Endothelial cell of umbilical vein (primary cell): ENCODE data around the gene OR4D2. TPM values are rescaled to one million over a fixed set of nuclear protein-coding genes. Genes with fewer than 3 reads are reported as not detected.

Source experiments
- BruUV-seq: library from RNA; stranded (reverse); fragments of 400-500 nt; replicated peaks from 2 replicates; lab custom pipeline; 2021; lab: Mats Ljungman, UMichigan
- CTCF ChIA-PET: fragments of 300-600, 350-600 bp; sonication (Branson Sonifier 250); formaldehyde crosslinking; loops from one replicate; lab custom pipeline; 2021; ENCODE audit warnings: antibody characterized with exemption, inconsistent platforms; lab: Charles Lee
- POLR2A ChIA-PET: fragments of 300-600, 350-600 bp; sonication (Branson Sonifier 250); formaldehyde crosslinking; loops from one replicate; lab custom pipeline; 2021; ENCODE audit warnings: antibody characterized with exemption, inconsistent platforms; lab: Charles Lee
- DNase-seq: peaks from one replicate; pipeline ENCODE4 v3.0.0-alpha.2; 2011; ENCODE audit warnings: low read depth, low spot score
- FAIRE-seq: peaks from 2 replicates; lab custom pipeline; 2011; peaks lifted over from hg19 to GRCh38; lab: Jason Lieb, UNC
- H2AFZ ChIP-seq: 2 replicates; pipeline ENCODE4 v1.6.0; 2012; ENCODE audit warnings: low read depth, low read length, control low read depth, inconsistent platforms
- H3K27ac ChIP-seq: 2 replicates; pipeline ENCODE4 v1.5.1; 2011; ENCODE audit warnings: low read depth, mild to moderate bottlenecking, control low read depth, low read length, moderate library complexity; ENCODE audit not compliant: insufficient read depth
- H3K27me3 ChIP-seq, 2 experiments: 2 replicates each; pipeline versions ENCODE4 v1.6.0 to v1.6.1; 2011; ENCODE audit warnings: low read length in 2 of 2, mixed read lengths in 1 of 2; ENCODE audit not compliant: control insufficient read depth in 2 of 2, insufficient read depth in 2 of 2
- H3K36me3 ChIP-seq, 2 experiments: 2 replicates in 1 of 2; 3 replicates in 1 of 2; pipeline ENCODE4 v1.5.1; 2011; ENCODE audit warnings: low read length in 2 of 2, mild to moderate bottlenecking in 1 of 2, moderate library complexity in 1 of 2; ENCODE audit not compliant: control insufficient read depth in 2 of 2, insufficient read depth in 2 of 2; ENCODE audit errors: extremely low read depth in 1 of 2
- H3K4me1 ChIP-seq: 3 replicates; pipeline ENCODE4 v1.5.1; 2011; ENCODE audit warnings: mild to moderate bottlenecking, low read length; ENCODE audit not compliant: control insufficient read depth, insufficient read depth; ENCODE audit errors: extremely low read depth
- H3K4me2 ChIP-seq: 2 replicates; pipeline ENCODE4 v1.6.1; 2011; ENCODE audit warnings: low read length, control low read depth, mixed read lengths; ENCODE audit not compliant: insufficient read depth
- H3K4me3 ChIP-seq, 3 experiments: fragments of 200-600 bp in 1 of 3; sonication (generic), shearing (Covaris generic) in 1 of 3; replicated peaks in 1 of 3; 2 replicates each; pipeline ENCODE4 v1.5.1; 2011 to 2016; ENCODE audit warnings: control low read depth in 3 of 3, low read length in 3 of 3, mild to moderate bottlenecking in 2 of 3, inconsistent platforms in 1 of 3, low read depth in 1 of 3, moderate library complexity in 1 of 3; ENCODE audit not compliant: insufficient read depth in 1 of 3
- H3K79me2 ChIP-seq: 2 replicates; pipeline ENCODE4 v1.6.0; 2012; ENCODE audit warnings: low read length, inconsistent platforms; ENCODE audit not compliant: control insufficient read depth, insufficient read depth
- H3K9ac ChIP-seq: replicated peaks from 2 replicates; pipeline ENCODE3; 2011; ENCODE audit warnings: low read length, control low read depth; ENCODE audit not compliant: insufficient read depth; ENCODE audit errors: extremely low read depth
- H3K9me1 ChIP-seq: replicated peaks from 3 replicates; pipeline ENCODE4 v1.6.0; 2011; ENCODE audit warnings: mild to moderate bottlenecking, low read length; ENCODE audit not compliant: control insufficient read depth, insufficient read depth; ENCODE audit errors: extremely low read depth
- H3K9me3 ChIP-seq: replicated peaks from 2 replicates; pipeline ENCODE4 v1.5.1; 2012; ENCODE audit warnings: low read length, inconsistent platforms; ENCODE audit not compliant: control insufficient read depth, insufficient read depth
- H4K20me1 ChIP-seq: replicated peaks from 2 replicates; pipeline ENCODE3; 2011; ENCODE audit warnings: mild to moderate bottlenecking, low read length; ENCODE audit not compliant: control insufficient read depth, insufficient read depth; ENCODE audit errors: extremely low read depth
- CTCF ChIP-seq, 2 donors: IDR thresholded peaks; 1 replicate in 1 of 2; 2 replicates in 1 of 2; pipeline ENCODE4 v1.5.1; 2011; ENCODE audit warnings: low read length in 2 of 2, mild to moderate bottlenecking in 2 of 2, moderate library complexity in 2 of 2, control low read depth in 1 of 2, inconsistent platforms in 1 of 2, low read depth in 1 of 2; ENCODE audit not compliant: insufficient read depth in 1 of 2; ENCODE audit errors: extremely low read depth in 1 of 2
- EZH2 ChIP-seq: IDR thresholded peaks from 2 replicates; pipeline ENCODE4 v1.6.1; 2012; ENCODE audit warnings: borderline replicate concordance, low read depth, mild to moderate bottlenecking, moderate library complexity, low read length, inconsistent platforms; ENCODE audit not compliant: severe bottlenecking
- FOS ChIP-seq: IDR thresholded peaks from 2 replicates; pipeline ENCODE4 v1.6.1; 2011; ENCODE audit warnings: mild to moderate bottlenecking, low read length, moderate library complexity, borderline replicate concordance; ENCODE audit not compliant: insufficient read depth
- GATA2 ChIP-seq: IDR thresholded peaks from 2 replicates; pipeline ENCODE4 v1.7.0; 2011; ENCODE audit warnings: low read depth, mild to moderate bottlenecking, moderate library complexity, mixed read lengths, low read length; ENCODE audit not compliant: insufficient read length, insufficient read depth
- JUN ChIP-seq: IDR thresholded peaks from 2 replicates; pipeline ENCODE4 v1.6.1; 2011; ENCODE audit warnings: borderline replicate concordance, low read depth; ENCODE audit not compliant: insufficient read length, insufficient read depth
- MYC ChIP-seq: IDR thresholded peaks from one replicate; pipeline ENCODE4 v1.6.1; 2011; ENCODE audit warnings: mild to moderate bottlenecking, low read depth, low read length
- POLR2A ChIP-seq: IDR thresholded peaks from 2 replicates; pipeline ENCODE4 v1.6.1; 2012; ENCODE audit warnings: low read depth, mild to moderate bottlenecking, control low read depth, low read length
- POLR2AphosphoS5 ChIP-seq: IDR thresholded peaks from 2 replicates; pipeline ENCODE4 v1.6.1; 2012; ENCODE audit warnings: low read depth, mild to moderate bottlenecking, control low read depth, low read length, moderate library complexity; ENCODE audit not compliant: insufficient read depth
- dilution Hi-C: fragments of 300-500 bp; cut with MboI; formaldehyde crosslinking; loops from one replicate; pipeline ENCODE4 v1.15.0; 2019; ENCODE audit warnings: low sequenced_read_pairs; ENCODE audit not compliant: extremely low pct_ligation_motif_present
- intact Hi-C: fragments of 100-400 bp; cut with micrococcal nuclease; formaldehyde crosslinking; loops from one replicate; pipeline ENCODE4 v1.10.0; 2022
- polyA plus RNA-seq, 4 experiments: library from polyadenylated mRNA; depleted of rRNA in 3 of 4; stranded (reverse) in 3 of 4; unstranded in 1 of 4; fragments of >200 nt; gene quantifications; 2 replicates each; pipeline versions ENCODE4 v1.2.1 to v1.2.3, GENCODE V29; 2011 to 2012; ENCODE audit warnings: missing spikeins in 1 of 4
- total RNA-seq: library from RNA; stranded (reverse); gene quantifications from 2 replicates; pipeline ENCODE4 v1.2.3, GENCODE V29; 2021
- TF ChIP-seq, protein P1 (sequence below): IDR thresholded peaks from 2 replicates; pipeline ENCODE4 v1.6.1; 2011; ENCODE audit not compliant: insufficient read depth, insufficient read length

Gene OR4D2
- total and polyA plus RNA-seq, 2 donors (not counting 3 experiments of a cell fraction or from before 2014, with no cell fraction given) = not detected

DNA sequence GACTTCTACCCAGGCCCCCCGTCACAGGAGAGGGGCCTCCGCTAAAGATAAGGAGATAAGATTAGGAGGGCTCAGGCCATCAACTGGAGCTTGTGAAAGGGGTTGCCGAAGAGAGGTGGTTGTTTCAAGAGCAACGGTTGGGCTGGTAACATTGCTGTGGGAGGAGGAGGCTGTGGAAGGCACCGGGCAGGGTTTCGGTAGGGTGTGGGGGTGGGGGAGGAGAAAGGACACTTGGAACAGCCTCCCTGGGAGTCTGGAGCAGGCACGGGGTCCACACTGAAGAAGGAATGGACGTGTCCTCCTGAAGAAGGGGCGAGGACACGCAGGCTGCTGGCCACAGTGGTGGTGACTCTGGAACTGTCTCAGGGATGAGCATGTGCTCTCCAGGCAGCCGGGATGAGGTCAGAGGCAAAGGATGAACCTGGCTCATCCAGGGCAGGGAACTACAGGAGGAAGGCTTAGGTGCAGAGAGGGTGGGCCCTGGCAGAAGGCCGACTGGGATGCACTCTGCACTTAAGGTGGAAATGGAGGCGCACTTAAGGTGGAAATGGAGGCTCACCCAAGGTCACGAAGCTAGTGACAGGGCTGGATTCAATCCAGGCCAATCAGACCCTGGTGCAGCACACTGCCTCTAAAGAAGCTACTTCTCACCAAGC, 24.6 kb downstream of the OR4D2 start:
- dilution Hi-C loops (no loop called here), intact Hi-C loops (no loop called here)
- FAIRE-seq (no peak), DNase-seq (no peak)
- no peaks in the 10 kb centered on the region for H3K9me3 ChIP-seq
- TF ChIP-seq MYC (no peak), GATA2 (no peak), JUN (no peak), POLR2AphosphoS5 (no peak), FOS (no peak), EZH2 (no peak), POLR2A (no peak), CTCF (IDR thresholded peaks at IDR 0.05; ENCODE audit: extremely low read depth in 1 of 2, insufficient read depth in 1 of 2, low read depth in 1 of 2, low read length in 2 of 2) (no peak)
- TF ChIP-seq, protein P1, sequence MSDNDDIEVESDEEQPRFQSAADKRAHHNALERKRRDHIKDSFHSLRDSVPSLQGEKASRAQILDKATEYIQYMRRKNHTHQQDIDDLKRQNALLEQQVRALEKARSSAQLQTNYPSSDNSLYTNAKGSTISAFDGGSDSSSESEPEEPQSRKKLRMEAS = no peak
- CTCF ChIA-PET = no interaction called here
- H3K4me3 ChIP-seq = no peak overlapping the region
- H3K9me1 ChIP-seq = no peaks in the 10 kb centered on the region
- no peak overlapping the region for H3K4me2 ChIP-seq
- no peaks in the 10 kb centered on the region for H3K79me2 ChIP-seq
- H3K9ac ChIP-seq = no peak overlapping the region
- H3K27ac ChIP-seq = no peak overlapping the region
- no peaks in the 10 kb centered on the region for H4K20me1 ChIP-seq
- BruUV-seq = no TSS peak
- POLR2A ChIA-PET = no interaction called here
- H3K27me3 ChIP-seq = no peaks in the 10 kb centered on the region
- no peaks in the 10 kb centered on the region for H3K36me3 ChIP-seq
- H2AFZ ChIP-seq = no peak overlapping the region
- H3K4me1 ChIP-seq = no peaks in the 10 kb centered on the region
